Cardiac fibroblast (primary cell): ENCODE results near the gene FRS3.

Experiments
- DNase-seq, 2 donors: peaks; one replicate each; pipeline versions ENCODE4 v3.0.0 to v3.0.0-alpha.2; 2010; ENCODE audit warnings: low read depth in 2 of 2
- H3K4me3 ChIP-seq, 2 donors: replicated peaks in 1 of 2; 1 replicate in 1 of 2; 2 replicates in 1 of 2; pipeline ENCODE4 v1.5.1; 2011; ENCODE audit warnings: low read depth in 2 of 2, low read length in 2 of 2, mild to moderate bottlenecking in 2 of 2, moderate library complexity in 1 of 2
- CTCF ChIP-seq: IDR thresholded peaks from one replicate; pipeline ENCODE4 v1.5.1; 2011; ENCODE audit warnings: low read depth, mild to moderate bottlenecking, low read length, inconsistent platforms

Gene FRS3

GRCh38 chr6:41743406-41744235, 36.1 kb downstream of the FRS3 start:
- DNase-seq, result no peak
- H3K4me3 ChIP-seq, result no peak overlapping the region

GRCh38 chr6:41741625-41742490, 37.8 kb downstream of the FRS3 start:
- no peak for DNase-seq
- TF ChIP-seq CTCF, result no peak
- H3K4me3 ChIP-seq, result no peak overlapping the region

More at GRCh38 chr6:41743406-41744235, 36.1 kb downstream of the FRS3 start:
- no peak for TF ChIP-seq CTCF

GRCh38 chr6:41740366-41741162, 39.1 kb downstream of the FRS3 start:
- no peak overlapping the region for H3K4me3 ChIP-seq
- no peak for DNase-seq
- no peak for TF ChIP-seq CTCF

GRCh38 chr6:41739041-41739440, 40.7 kb downstream of the FRS3 start:
- DNase-seq, result peak in 1 of 2 donors; percentile 70
- no peak overlapping the region for H3K4me3 ChIP-seq
- TF ChIP-seq CTCF, result no peak

- no peak for DNase-seq
- no peak overlapping the region for H3K4me3 ChIP-seq
- TF ChIP-seq CTCF, result no peak
Measured at GRCh38 chr6:41737591-41738130, 42.0 kb downstream of the FRS3 start.
